GM12874 (cell line): Measurements from ENCODE around the gene RAB7A.

Source experiments
- CTCF ChIP-seq: IDR thresholded peaks from 2 replicates; pipeline ENCODE4 v1.5.1; 2011; ENCODE audit warnings: low read depth, mild to moderate bottlenecking, control low read depth, low read length, moderate library complexity; ENCODE audit not compliant: insufficient read depth

RAB7A gene

GRCh38 chr3:128686465-128686864, 39.5 kb upstream of the RAB7A start:
- TF ChIP-seq CTCF = no peak

- no peak for TF ChIP-seq CTCF
Observed at GRCh38 chr3:128689060-128689459, 36.9 kb upstream of the RAB7A start.

GRCh38 chr3:128693696-128694095, 32.3 kb upstream of the RAB7A start:
- TF ChIP-seq CTCF = no peak

GRCh38 chr3:128697341-128697740, 28.6 kb upstream of the RAB7A start:
- no peak for TF ChIP-seq CTCF

- no peak for TF ChIP-seq CTCF
Observed at GRCh38 chr3:128698211-128699047, 27.6 kb upstream of the RAB7A start.

GRCh38 chr3:128701342-128702212, 24.4 kb upstream of the RAB7A start:
- no peak for TF ChIP-seq CTCF

- TF ChIP-seq CTCF = no peak
Observed at GRCh38 chr3:128702391-128702790, 23.6 kb upstream of the RAB7A start.
